SU-DHL-6 (cell line): Measurements from ENCODE around the gene GORASP1.

Experiments used
- H2AFZ ChIP-seq: fragments of 200-600 bp; sonication (generic); 2 replicates; pipeline ENCODE4 v1.6.1; 2014; ENCODE audit warnings: low read depth, mild to moderate bottlenecking, moderate library complexity, mixed read lengths, antibody characterized with exemption, low read length; ENCODE audit not compliant: severe bottlenecking
- H3F3A ChIP-seq: fragments of 200-600 bp; shearing (Covaris generic); 2 replicates; pipeline ENCODE4 v1.6.0; 2016; ENCODE audit warnings: antibody characterized with exemption, mild to moderate bottlenecking; ENCODE audit not compliant: insufficient read depth
- H3K27ac ChIP-seq: fragments of 200-600 bp; sonication (generic); 2 replicates; pipeline ENCODE4 v1.5.1; 2016; ENCODE audit warnings: low read depth, mild to moderate bottlenecking, low read length, moderate library complexity, mixed read lengths
- H3K27me3 ChIP-seq: fragments of 200-600 bp; sonication (generic), shearing (Covaris generic); 2 replicates; pipeline ENCODE4 v1.6.0; 2014; ENCODE audit warnings: mild to moderate bottlenecking, low read length
- H3K36me3 ChIP-seq: fragments of 200-600 bp; sonication (generic); 2 replicates; pipeline ENCODE4 v1.6.1; 2014; ENCODE audit warnings: mild to moderate bottlenecking, low read length, mixed read lengths
- H3K4me2 ChIP-seq: fragments of 300-600, 200-600 bp; shearing (Covaris generic), sonication (generic); 2 replicates; pipeline ENCODE4 v1.6.0; 2014; ENCODE audit warnings: low read length, low read depth, mild to moderate bottlenecking; ENCODE audit not compliant: poor library complexity, severe bottlenecking
- H3K4me3 ChIP-seq: fragments of 200-600 bp; sonication (generic); 2 replicates; pipeline ENCODE4 v1.5.1; 2014; ENCODE audit warnings: antibody characterized with exemption, low read length, mild to moderate bottlenecking, mixed read lengths; ENCODE audit not compliant: insufficient read depth, poor library complexity, severe bottlenecking
- H3K79me2 ChIP-seq: fragments of 200-600 bp; sonication (generic); 2 replicates; pipeline ENCODE4 v1.6.1; 2014; ENCODE audit warnings: mild to moderate bottlenecking, low read length, moderate library complexity; ENCODE audit not compliant: insufficient read depth
- H3K9ac ChIP-seq: fragments of 200-600 bp; sonication (generic); 2 replicates; pipeline ENCODE4 v1.7.0; 2014; ENCODE audit warnings: mild to moderate bottlenecking, low read length
- H3K9me2 ChIP-seq: fragments of 200-600 bp; sonication (generic); replicated peaks from 2 replicates; pipeline ENCODE4 v1.6.1; 2014; ENCODE audit warnings: low read length; ENCODE audit not compliant: insufficient read depth
- H3K9me3 ChIP-seq: fragments of 200-600 bp; sonication (generic); 2 replicates; pipeline ENCODE4 v1.6.1; 2014; ENCODE audit warnings: low read length, mixed read lengths; ENCODE audit not compliant: insufficient read depth
- H4K20me1 ChIP-seq: fragments of 200-600 bp; sonication (generic); 2 replicates; pipeline ENCODE4 v1.6.1; 2014; ENCODE audit warnings: low read depth, mild to moderate bottlenecking, antibody characterized with exemption, low read length, moderate library complexity, mixed read lengths
- EZH2phosphoT487 ChIP-seq: fragments of 200-600 bp; sonication (generic), shearing (Covaris generic); conservative IDR thresholded peaks from 2 replicates; pipeline ENCODE4 v1.6.1; 2018; ENCODE audit warnings: mild to moderate bottlenecking, antibody characterized with exemption, low read length, moderate library complexity, mixed read lengths
- TF ChIP-seq, protein P1 (sequence below): fragments of 200-600 bp; sonication (generic); IDR thresholded peaks from one replicate; pipeline ENCODE4 v1.5.1; 2017; ENCODE audit warnings: antibody characterized with exemption, mild to moderate bottlenecking, low read length, moderate library complexity; ENCODE audit not compliant: insufficient read depth, poor library complexity, severe bottlenecking

Gene GORASP1

DNA sequence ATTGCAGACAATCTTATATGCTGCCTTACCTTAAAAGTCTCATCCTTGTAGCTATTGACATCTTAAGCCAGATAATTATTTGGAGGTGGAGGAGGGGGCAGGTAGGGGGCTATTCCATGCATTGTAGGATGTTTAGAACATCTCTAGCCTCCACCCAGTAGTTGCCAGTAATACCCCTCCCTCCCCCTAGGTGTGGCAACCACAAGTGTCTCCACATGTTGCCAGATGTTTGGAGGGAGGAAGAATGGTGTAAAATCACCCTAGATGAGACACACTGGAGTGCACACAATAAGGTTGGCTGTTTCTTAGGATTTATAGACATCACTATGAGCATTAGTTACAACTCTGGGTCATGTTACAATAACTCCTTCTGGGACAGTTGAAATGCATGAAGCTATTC is 27.4 kb downstream of the GORASP1 start:
- H3K79me2 ChIP-seq = no peaks in the 10 kb centered on the region
- no peak overlapping the region for H3K4me2 ChIP-seq
- H3K27me3 ChIP-seq = no peaks in the 10 kb centered on the region
- no peak overlapping the region for H3K27ac ChIP-seq
- H3K36me3 ChIP-seq = no peaks in the 10 kb centered on the region
- no peak overlapping the region for H2AFZ ChIP-seq
- TF ChIP-seq, protein P1, sequence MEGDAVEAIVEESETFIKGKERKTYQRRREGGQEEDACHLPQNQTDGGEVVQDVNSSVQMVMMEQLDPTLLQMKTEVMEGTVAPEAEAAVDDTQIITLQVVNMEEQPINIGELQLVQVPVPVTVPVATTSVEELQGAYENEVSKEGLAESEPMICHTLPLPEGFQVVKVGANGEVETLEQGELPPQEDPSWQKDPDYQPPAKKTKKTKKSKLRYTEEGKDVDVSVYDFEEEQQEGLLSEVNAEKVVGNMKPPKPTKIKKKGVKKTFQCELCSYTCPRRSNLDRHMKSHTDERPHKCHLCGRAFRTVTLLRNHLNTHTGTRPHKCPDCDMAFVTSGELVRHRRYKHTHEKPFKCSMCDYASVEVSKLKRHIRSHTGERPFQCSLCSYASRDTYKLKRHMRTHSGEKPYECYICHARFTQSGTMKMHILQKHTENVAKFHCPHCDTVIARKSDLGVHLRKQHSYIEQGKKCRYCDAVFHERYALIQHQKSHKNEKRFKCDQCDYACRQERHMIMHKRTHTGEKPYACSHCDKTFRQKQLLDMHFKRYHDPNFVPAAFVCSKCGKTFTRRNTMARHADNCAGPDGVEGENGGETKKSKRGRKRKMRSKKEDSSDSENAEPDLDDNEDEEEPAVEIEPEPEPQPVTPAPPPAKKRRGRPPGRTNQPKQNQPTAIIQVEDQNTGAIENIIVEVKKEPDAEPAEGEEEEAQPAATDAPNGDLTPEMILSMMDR = no peak
- no peak for TF ChIP-seq EZH2phosphoT487
- no peaks in the 10 kb centered on the region for H3K9me2 ChIP-seq
- H3F3A ChIP-seq = no peaks in the 10 kb centered on the region
- H3K9me3 ChIP-seq = no peaks in the 10 kb centered on the region
- no peak overlapping the region for H3K9ac ChIP-seq
- H4K20me1 ChIP-seq = no peaks in the 10 kb centered on the region
- no peak overlapping the region for H3K4me3 ChIP-seq

DNA sequence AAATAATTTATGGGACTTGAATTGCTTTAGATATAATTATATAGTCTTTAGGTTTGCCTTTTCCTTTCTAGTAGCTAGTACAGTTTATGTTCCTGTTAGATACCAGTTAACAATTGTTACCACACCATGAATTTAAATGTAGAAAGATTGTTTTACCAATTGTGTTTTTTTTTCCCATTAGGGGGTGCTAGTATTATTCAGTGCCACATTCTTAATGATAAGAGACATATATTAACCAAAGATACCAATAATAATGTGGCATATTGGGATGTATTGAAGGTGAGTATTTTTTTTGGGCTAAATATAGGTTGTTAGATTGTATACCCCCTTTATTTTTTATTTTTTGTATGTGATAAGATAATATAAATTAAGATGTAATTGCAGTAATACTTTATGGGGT is 27.9 kb downstream of the GORASP1 start:
- Histone ChIP-seq H3K4me2 (no peak overlapping the region), H3K27me3 (no peaks in the 10 kb centered on the region), H2AFZ (no peak overlapping the region), H4K20me1 (no peaks in the 10 kb centered on the region), H3K79me2 (no peaks in the 10 kb centered on the region), H3F3A (no peaks in the 10 kb centered on the region), H3K9me3 (no peaks in the 10 kb centered on the region), H3K9me2 (no peaks in the 10 kb centered on the region), H3K27ac (no peak overlapping the region), H3K9ac (no peak overlapping the region), H3K36me3 (no peaks in the 10 kb centered on the region), H3K4me3 (no peak overlapping the region)
- no peak for TF ChIP-seq EZH2phosphoT487
- TF ChIP-seq, protein P1 = peak; percentile 14

DNA sequence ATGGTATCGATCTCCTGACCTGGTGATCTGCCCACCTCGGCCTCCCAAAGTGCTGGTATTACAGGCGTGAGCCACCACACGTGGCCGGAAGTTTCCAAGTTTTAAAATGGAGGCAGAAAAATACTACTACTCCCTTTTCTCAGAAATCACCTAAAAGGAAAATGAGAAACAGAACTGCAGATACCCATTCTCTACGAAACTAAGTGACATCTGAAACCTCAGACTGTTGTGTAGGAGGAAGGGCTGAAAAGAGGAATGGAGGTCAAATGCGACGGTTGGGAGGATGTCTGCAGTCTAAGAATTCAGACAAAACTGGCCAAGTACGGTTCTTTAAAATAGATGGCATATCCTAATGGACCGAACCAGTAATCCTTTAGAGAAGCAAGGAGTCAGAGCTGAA is 31.5 kb downstream of the GORASP1 start:
- no peak overlapping the region for H3K4me3 ChIP-seq
- H3K9me3 ChIP-seq = no peaks in the 10 kb centered on the region
- no peak overlapping the region for H3K9ac ChIP-seq
- H3K9me2 ChIP-seq = no peaks in the 10 kb centered on the region
- H3K36me3 ChIP-seq = no peaks in the 10 kb centered on the region
- no peaks in the 10 kb centered on the region for H3K27me3 ChIP-seq
- TF ChIP-seq, protein P1 = no peak
- TF ChIP-seq EZH2phosphoT487 = no peak
- no peaks in the 10 kb centered on the region for H3F3A ChIP-seq
- no peak overlapping the region for H3K27ac ChIP-seq
- H4K20me1 ChIP-seq = no peaks in the 10 kb centered on the region
- H3K79me2 ChIP-seq = no peaks in the 10 kb centered on the region
- H2AFZ ChIP-seq = no peak overlapping the region
- H3K4me2 ChIP-seq = no peak overlapping the region

DNA sequence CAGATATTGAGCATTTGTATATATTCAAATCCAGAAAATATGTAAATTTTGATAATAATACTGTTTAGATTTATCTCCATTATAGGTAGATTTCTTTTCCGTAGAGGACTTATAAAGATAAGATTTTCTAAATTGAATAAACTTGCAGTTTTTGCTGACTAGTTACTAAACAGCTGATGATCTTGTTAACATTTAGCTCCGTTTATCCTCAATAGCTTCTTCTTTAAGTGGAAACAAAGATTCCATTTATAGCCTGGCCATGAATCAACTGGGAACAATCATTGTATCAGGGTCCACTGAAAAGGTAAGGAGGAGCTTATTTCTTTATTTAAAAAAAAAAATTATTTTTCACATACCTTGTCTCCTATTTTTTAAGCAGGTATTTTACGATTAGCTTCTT is 38.9 kb downstream of the GORASP1 start:
- Histone ChIP-seq H3K4me3 (no peak overlapping the region), H3K27me3 (no peaks in the 10 kb centered on the region), H3K79me2 (no peaks in the 10 kb centered on the region), H3K9ac (no peak overlapping the region), H4K20me1 (no peaks in the 10 kb centered on the region), H3F3A (no peaks in the 10 kb centered on the region), H3K27ac (no peak overlapping the region), H3K4me2 (no peak overlapping the region), H3K9me2 (no peaks in the 10 kb centered on the region), H2AFZ (no peak overlapping the region), H3K36me3 (no peaks in the 10 kb centered on the region), H3K9me3 (no peaks in the 10 kb centered on the region)
- TF ChIP-seq, protein P1 = no peak
- TF ChIP-seq EZH2phosphoT487 = no peak
